ENCODE measurements around the gene PLRG1. TPM values are rescaled to one million over a fixed set of nuclear protein-coding genes. Genes with fewer than 3 reads are reported as not detected.

The PLRG1 gene
- total RNA-seq, 1 donor from 2014 or later = 35.9 TPM

DNA sequence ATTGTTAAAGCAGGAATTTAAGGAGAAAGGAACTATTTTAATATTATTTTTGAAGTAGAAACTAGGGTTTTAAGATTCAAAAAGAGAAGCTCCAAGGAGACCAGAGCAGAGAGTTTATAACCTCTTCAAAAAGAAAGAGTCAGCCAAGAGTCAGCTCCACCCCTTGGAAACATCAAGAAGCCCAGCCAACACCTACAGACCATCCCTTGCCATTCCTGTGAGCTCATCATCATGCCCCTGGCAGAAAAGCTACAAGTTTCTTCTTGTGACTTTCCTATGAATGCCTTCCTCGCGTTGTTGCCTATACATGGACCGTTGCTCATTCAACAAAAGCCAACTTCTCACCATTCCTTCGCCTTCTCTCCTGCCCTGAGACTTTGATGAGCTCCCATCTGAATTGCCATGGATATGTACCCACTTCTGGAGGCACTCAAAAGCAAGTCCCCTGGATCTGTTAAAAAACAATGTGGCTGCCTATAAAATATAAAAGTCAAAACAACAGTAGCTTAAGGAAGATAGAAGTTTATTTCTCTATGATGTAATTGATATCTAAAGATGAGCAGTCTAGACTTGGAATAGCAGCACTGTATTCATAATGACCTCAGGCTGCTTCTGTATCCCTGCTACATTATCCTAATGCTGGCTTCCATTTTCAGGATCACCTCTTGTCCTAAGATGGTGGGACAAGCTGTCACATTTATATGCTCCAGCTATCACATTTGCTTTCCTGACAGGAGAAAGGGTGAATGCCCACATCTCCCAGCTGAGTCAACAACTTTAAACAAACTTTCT is 20.3 kb downstream of the PLRG1 start:
- intact Hi-C loops (cut with DNase I) = no loop called here
- DNase-seq = no peak
- no peak for ATAC-seq (ENCODE audit: poor library complexity)

DNA sequence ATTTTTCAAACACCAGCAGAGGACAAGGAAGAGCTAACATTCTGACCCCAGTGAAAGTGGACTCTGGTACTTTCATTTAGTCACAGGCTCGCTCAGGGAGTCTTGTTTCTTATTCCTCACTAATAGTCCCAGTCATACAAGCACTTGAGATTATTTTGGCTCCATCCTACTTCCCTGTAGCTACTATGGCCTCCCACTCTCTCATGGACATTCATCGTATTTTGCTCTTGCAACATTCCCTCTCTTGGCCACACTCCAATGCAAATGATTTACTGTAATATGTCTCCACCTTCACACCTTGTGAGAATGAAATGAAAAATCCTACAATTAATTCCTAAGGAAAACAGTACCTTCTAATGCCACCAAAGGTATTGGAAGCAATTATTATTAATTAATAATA is 21.3 kb downstream of the PLRG1 start:
- no peak for ATAC-seq (ENCODE audit: poor library complexity)
- intact Hi-C loops (cut with DNase I) = no loop called here

DNA sequence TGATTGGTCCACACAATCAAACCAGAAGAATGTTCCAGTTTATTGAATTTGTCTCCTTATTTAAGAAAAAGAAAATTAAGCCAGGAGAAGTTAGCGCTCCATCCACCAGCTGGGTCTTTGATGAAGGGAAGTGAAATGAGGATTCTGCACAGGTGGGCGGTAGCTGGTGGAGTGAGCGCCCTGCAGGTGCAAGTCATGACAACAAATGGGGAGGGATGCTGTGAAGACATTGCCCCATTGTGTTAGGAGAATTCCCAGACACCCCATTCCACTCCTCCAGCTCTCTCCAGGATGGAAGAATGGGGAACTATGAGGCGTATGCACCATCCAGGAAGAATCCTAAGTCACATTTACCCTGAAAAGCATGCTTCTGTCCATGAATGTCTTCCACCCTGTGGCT is 22.9 kb downstream of the PLRG1 start:
- ATAC-seq (ENCODE audit: poor library complexity) (no peak), DNase-seq (no peak)
- intact Hi-C loops (cut with DNase I) = no loop called here

More for the DNA sequence above, 21.3 kb downstream of the PLRG1 start:
- no peak for DNase-seq

DNA sequence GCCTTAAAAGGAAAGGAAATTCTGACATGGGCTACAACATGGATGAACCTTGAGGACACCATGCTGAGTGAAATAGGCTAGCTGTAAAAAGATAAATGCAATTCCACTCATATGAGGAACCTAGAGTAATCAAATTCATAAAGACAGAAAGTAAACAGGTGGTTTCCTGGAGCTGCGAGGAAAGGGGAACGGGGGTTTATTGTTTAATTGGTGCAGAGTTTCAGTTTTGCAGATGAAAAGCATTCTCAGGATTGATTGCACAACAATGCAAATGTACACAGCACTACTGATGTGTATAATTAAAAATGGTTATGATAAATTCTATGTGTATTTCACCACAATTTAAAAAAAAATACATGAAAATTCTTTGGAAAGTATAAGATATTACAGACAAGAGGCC is 24.0 kb downstream of the PLRG1 start:
- ATAC-seq (ENCODE audit: poor library complexity) (no peak), DNase-seq (no peak)
- intact Hi-C loops (cut with DNase I) = no loop called here

DNA sequence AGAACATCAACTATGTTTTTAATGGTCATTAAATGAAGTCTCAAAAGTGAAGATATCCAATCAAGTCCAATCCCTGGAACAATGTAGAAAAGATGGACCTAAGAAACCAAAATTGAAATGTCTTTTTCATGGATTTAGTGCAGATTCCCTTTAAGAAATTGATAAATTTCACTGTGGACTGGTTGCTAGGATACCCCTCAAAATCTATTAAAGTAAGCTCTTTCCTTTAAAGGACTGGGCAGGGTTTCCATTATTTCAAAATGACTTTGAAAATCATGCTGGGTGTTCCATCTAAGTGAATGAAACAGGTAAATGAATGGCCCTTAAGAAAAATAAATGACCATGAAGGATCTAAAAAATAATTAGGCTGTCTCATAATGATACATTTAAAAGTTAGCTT is 28.6 kb downstream of the PLRG1 start:
- intact Hi-C loops (cut with DNase I) = no loop called here
- ATAC-seq (ENCODE audit: poor library complexity) (no peak), DNase-seq (no peak)

DNA sequence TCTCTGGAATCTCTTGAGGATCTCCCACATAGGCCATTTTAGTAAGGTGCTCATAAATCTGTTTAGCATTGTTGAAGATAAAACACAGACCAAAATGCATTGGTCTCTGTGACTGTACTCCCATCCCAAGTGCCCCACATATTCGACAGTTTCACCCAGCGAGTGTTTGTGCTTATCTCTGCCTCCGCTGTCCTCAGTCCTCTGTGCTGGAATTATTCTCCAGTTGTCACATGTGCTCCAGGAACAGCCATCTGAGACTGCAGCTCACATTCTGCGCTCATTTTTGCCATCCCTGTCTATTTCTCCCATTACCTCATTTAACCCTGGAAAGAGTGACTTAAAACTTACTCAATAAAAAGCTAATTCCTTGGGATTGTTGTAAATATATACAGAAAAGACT is 31.0 kb downstream of the PLRG1 start:
- intact Hi-C loops (cut with DNase I) = no loop called here
- DNase-seq = no peak
- peak; percentile 38 for ATAC-seq (ENCODE audit: poor library complexity)

DNA sequence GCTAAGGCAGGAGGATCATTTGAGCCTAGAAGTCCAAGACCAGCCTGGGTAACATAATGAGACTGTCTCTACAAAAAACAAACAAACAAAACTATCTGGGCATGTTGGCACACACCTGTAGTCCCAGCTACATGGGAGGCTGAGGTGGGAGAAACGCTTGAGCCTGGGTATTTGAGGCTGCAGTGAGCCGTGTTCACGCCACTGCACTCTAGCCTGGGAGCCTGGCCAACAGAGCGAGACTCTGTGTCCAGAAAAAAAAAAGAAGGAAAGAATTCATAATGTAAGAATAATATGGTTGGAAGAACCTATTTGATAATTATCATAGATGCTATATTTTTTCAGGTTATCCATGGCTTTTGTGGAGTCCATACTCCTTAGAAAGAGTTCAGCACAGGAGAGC is 32.6 kb downstream of the PLRG1 start:
- intact Hi-C loops (cut with DNase I) = no loop called here
- DNase-seq (no peak), ATAC-seq (ENCODE audit: poor library complexity) (no peak)

DNA sequence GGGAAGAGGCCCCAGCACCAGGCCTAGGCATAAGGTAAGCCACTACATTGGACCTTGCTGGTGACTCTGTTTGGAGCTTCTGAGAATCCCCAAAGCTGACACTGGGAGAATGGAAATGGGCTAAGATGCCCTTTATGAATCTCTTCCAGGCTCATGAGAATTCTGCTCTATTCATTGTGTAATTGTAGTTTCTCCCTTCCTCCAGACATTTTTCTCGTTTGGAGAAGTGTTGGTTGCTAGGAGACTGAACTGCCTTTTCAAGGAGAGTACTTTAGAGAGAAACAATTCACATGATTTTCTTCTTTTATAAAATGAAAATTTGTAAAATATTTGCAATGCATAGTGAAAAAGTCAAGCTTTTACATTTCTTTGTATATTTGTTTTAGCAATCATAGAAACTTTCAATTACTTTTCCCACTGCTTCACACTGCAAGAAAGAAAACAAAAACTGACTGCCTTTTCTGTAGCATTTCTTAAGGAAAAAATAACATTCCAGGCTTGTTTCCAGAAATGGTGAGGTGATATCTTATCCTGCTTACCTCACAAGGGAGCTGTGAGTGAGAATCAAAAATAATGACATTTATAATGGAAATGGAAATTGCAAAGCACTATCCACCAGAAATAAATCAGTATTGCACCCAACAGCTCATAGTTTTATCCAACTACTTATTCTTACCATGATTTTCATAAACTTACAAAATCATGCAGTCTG is 33.7 kb downstream of the PLRG1 start:
- intact Hi-C loops (cut with DNase I) = no loop called here
- DNase-seq = no peak
- no peak for ATAC-seq (ENCODE audit: poor library complexity)

DNA sequence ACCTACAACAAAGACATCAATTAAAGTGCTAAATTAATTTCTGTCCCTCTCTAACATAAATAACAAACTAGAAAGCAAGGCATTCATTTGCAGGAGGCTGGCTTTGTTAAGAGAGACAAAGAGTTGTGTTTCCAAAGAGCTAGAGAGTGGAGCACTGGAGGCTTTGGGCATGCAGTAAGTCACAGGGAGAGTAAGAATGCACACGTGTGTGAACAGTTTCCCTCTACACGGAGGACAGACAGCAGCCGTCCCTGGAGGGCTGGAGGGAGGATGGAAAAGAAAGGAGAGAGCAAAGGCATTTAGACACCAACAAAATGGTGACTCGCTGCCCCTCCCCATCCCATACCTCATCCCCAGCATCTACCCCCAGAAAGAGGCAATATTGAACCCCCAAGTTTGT is 38.2 kb downstream of the PLRG1 start:
- DNase-seq (no peak), ATAC-seq (ENCODE audit: poor library complexity) (no peak)
- intact Hi-C loops (cut with DNase I) = no loop called here

DNA sequence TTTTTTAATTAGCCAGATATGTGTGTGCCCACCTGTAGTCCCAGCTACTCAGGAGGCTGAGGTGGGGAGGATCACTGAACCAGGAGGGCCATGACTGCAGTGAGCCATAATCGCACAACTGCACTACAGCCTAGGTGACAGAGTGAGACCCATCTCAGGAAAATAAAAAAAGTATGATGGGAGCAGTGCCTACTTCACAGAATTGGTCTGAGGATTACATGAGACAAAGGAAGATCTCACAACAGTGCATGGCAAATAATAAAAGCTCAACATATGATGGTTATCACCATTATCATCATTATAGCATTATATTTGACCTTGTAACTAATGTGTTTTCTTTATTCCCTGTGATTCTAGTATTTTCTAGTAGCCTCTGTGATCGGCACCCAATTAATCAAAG is 38.7 kb downstream of the PLRG1 start:
- ATAC-seq (ENCODE audit: poor library complexity) (no peak), DNase-seq (no peak)
- intact Hi-C loops (cut with DNase I) = no loop called here

DNA sequence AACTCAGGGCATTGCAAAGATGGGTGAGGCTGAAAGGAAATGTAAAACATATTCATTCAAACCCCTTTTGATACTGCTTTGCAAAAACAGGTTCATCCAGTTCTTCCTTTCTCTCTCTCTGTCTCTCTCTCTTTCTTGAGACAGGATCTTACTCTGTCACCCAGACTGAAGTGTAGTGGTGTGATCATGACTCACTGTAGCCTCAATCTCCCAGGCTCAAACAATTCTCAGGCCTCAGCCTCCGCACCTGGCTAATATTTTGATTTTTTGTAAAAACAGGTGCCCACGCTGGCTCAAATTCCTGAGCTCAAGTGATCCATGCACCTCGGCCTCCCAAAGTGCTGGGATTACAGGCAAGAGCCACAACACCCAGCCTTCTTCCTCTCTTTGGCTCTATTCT is 43.0 kb downstream of the PLRG1 start:
- intact Hi-C loops (cut with DNase I) = no loop called here
- no peak for DNase-seq
- ATAC-seq (ENCODE audit: poor library complexity) = no peak

DNA sequence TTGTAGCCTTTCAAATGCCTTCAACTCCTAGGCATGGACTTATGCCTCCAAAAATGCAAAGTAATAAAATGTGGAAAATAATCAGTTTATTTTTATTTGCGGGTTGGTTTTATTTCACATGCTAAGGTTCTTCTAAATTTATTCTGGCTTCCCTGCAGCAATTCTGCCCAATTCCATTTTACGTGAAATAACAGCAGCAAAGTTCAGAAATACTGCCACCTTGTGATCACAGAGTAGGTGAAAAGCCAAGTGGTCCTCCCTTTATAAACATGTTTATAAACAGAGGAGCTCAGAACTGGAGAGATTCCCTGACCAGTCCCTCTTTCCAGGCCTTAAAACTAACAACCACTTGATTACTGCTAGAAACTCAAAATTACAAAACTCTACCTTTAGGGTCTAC is 43.9 kb downstream of the PLRG1 start:
- no peak for ATAC-seq (ENCODE audit: poor library complexity)

DNA sequence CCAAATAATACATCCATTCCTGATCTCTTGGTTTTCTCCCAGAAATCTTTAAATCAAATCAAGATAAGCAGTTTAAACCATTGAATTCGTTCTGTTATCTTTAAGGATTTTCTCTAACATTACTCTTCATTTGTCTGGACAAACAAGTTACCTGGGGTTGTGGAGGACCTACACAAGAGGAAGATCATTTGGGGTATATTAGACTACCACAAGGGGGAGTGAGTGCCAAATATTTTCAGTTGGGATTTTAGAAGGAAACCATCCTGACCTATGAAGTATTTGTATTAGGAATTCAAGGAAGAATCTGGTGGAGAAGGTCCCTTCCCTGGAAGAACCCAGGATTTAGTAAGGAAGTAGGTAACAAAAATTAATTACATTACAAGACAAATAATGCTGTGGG is 46.6 kb downstream of the PLRG1 start:
- intact Hi-C loops (cut with DNase I) = no loop called here
- ATAC-seq (ENCODE audit: poor library complexity) = no peak
- DNase-seq = no peak

More for the DNA sequence above, 43.9 kb downstream of the PLRG1 start:
- intact Hi-C loops (cut with DNase I) = no loop called here
- DNase-seq = no peak

DNA sequence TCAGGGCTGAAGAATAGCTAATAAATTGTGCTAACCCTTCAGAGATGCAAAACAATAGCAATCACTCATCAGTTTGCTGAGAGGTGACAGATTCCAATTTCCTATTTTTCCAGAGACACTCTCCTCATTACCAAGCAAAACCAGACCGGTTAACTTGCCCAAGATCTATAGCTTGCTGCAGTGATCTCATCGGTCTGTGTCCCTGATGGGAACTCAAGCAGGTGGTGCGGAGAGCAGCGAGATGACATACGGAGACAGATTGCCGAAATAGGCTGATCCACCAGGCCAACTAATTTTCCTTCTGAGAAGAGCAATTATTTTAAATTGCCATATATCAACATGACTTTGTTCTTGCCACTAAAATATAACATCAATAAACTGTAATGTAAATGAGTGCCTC is 48.1 kb downstream of the PLRG1 start:
- no peak for DNase-seq
- no peak for ATAC-seq (ENCODE audit: poor library complexity)
- intact Hi-C loops (cut with DNase I) = no loop called here

DNA sequence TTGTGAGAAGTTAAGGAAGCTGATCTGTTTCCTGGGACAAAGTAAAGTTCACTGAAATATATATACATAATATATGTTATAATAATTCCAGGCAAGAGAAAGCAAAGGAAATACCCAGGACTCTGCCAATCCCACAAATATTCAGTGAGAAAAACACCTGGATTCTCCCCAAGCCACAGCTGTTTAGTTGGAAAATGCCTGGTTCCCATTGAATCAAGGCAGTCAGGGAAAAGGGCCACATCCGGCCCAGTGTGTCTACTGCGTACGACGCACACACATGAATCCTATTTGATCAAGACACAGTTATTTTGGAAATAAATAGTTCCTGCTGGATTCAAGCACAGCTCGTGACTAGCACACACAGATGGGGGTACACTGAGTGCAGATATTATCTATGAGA is 52.3 kb downstream of the PLRG1 start:
- DNase-seq = no peak
- intact Hi-C loops (cut with DNase I) = no loop called here
- ATAC-seq (ENCODE audit: poor library complexity) = no peak

DNA sequence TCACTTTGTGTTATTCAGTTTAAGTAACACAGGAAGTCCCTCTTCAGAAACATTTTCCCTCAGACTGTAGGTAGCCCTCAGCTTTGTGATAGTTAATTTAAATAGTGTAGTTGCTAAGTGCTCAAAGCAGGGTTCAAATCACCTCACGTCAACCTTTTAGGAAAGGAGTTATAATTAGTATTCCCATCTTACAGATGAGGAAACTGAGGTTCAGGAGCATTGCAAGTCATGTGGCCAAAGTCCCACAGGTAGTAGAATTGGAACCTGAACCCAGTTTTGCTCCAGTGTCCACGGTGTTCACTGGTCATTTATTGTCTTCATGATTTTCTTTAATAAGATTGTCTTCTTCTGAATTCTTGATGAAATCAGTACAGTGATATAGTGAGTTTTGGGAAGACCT is 54.3 kb downstream of the PLRG1 start:
- ATAC-seq (ENCODE audit: poor library complexity) (no peak), DNase-seq (no peak)
- intact Hi-C loops (cut with DNase I) = no loop called here

DNA sequence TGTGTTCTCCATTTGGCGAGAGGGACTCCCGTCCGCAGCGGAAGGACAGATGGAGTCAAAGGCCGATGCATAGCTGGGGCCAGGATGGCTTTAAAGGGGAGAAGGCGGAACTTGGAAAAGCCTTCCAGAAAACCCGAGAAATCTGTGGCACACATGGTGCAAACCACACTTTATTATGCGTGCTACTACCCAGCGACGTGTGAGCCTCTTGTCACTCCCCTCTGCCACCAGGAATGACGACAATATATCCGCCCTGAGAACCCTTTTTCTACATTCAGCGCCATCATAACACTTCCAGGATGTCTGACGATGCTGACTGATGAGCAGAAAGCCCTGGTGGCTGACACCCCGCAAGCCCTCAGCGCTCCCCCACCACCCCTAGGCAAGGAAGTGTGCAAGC is 57.9 kb downstream of the PLRG1 start:
- intact Hi-C loops (cut with DNase I) = no loop called here
- ATAC-seq (ENCODE audit: poor library complexity) (no peak), DNase-seq (no peak)

DNA sequence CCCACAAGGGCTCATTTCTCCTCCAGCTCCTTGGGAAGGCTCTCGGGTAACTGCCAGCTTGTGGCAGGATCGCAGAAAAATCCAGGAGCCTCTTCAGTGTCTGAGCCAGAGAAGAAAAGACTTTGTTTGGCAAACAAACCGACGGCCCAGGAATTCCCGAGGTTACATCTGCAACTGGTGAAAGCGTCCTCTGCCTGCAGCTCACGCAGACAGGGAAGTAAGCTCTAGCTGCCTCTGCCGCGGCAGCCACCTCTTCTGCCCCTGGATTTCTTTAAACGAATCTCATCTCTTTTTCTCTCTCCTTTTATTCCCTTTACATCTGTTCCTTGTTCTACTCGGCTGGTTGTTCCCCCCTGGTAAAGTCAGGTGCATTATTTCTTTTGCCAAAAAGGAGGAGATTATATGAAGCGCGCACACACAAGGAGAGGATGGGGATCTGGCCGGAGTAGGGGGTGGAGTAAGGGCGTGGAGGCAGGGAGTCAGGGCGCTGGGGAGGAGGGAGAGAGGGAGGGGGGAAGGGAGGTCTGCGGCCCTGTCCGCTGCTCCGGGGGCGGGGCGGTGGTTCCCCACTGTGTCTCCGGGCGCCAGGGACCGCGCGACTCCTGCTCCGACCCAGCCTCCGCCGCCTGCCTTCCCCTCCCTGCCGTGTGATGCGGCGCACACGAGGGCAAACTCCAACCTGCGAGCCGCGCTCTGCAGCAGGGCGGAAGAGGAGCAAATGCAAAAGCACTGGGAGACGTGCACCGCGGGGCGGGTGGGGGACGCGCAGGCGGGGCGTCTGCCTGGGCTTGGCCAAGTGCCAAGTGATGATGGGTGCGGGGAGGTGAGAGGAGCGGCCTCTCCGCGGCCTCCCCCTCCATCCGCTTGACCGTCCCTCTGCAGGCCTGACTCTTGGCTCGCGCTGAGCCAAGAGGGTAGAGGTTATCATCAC is 58.6 kb downstream of the PLRG1 start, which contains the start of gene DCHS2:
Gene DCHS2, minus strand, starts transcription at position 459 of the 931 bp plus-strand sequence. Its CDS starts 444 bp downstream, at position 15.
- peak; percentile 39 for ATAC-seq (ENCODE audit: poor library complexity)
- peak; percentile 40 for DNase-seq
- intact Hi-C loops (cut with DNase I) = no loop called here

DNA sequence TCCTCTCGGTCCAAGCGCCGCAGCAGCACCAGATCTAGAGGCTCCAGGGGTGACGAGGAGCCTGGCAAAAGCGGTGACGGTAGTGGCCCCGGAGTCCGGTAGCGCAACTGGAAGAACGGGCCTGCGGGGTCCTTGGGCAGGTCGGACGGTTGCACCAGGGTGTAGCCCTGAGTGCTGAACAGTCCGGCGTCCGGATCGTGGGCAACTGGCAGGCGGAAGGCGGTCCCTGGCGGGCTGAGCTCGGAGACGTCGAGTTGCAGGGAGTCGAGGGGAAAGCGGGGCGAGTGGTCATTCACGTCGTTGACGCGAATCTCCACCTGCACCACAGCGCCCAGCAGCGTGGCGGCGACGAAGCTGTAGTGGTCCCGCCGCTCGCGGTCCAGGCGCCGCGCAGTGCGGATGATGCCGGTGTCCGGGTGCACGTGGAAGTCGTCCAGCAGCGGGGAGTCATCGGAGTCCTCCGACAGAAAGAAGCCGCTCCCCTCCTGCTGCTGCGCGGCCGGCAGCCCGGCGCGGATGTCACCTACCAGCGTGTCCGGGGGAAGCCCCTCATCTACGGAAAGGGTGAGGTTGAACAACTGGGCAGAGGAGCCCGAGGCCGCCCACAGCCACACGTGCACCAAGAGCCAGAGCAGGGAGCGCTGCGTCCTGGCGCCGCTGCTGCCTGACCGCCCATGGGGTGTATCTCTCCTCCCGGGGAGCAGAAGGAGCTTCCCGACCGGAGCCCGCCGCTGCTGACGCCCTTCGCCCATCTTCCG is 59.4 kb downstream of the PLRG1 start:
- peak; percentile 22 for ATAC-seq (ENCODE audit: poor library complexity)
- peak; percentile 30 for DNase-seq
- intact Hi-C loops (cut with DNase I) = no loop called here

Measured in Right ventricle myocardium superior (tissue), 1 donor.